Omental fat pad (tissue), 4 donors: ENCODE results near the gene IGFN1. TPM values are rescaled to one million over a fixed set of nuclear protein-coding genes. Genes with fewer than 3 reads are reported as not detected.

Experiments
- ATAC-seq: fragments of 150-250 bp; one replicate; pipeline ENCODE4 v1.9.1; 2016; ENCODE audit warnings: mild to moderate bottlenecking, moderate library complexity; ENCODE audit not compliant: low FRiP score
- DNase-seq: peaks from one replicate; pipeline ENCODE4 v3.0.0-alpha.2; 2019; ENCODE audit warnings: low spot score
- total RNA-seq, 4 donors: library from RNA; depleted of rRNA; stranded (reverse); fragments of >200 nt; gene quantifications; one replicate each; pipeline ENCODE4 v1.1.0, GENCODE V29; 2016
- TF ChIP-seq, protein P1 (sequence below), 3 donors: fragments of 450-650 bp; IDR thresholded peaks; one replicate each; pipeline ENCODE4 v1.5.1; 2016 to 2017; ENCODE audit warnings: antibody characterized with exemption in 3 of 3, mild to moderate bottlenecking in 3 of 3, moderate library complexity in 2 of 3

IGFN1 gene
- total RNA-seq, 4 donors from 2014 or later, result 0.12 TPM; not detected in 3

DNA sequence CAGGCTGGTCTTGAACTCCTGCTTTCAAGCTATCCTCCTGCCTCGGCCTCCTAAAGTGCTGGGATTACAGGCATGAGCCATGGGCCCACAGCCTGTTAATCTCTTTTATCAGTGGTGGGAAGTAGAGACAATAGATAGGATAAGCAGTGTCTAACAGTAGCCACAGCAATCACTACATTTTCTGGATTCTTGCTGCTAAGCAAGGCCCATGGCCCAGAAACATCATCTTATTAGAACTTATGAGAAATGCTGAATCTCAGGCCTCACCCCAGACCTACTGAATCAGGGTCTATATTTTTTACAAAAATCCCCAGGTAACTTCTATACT lies 29.7 kb downstream of the IGFN1 start:
- DNase-seq, result no peak

DNA sequence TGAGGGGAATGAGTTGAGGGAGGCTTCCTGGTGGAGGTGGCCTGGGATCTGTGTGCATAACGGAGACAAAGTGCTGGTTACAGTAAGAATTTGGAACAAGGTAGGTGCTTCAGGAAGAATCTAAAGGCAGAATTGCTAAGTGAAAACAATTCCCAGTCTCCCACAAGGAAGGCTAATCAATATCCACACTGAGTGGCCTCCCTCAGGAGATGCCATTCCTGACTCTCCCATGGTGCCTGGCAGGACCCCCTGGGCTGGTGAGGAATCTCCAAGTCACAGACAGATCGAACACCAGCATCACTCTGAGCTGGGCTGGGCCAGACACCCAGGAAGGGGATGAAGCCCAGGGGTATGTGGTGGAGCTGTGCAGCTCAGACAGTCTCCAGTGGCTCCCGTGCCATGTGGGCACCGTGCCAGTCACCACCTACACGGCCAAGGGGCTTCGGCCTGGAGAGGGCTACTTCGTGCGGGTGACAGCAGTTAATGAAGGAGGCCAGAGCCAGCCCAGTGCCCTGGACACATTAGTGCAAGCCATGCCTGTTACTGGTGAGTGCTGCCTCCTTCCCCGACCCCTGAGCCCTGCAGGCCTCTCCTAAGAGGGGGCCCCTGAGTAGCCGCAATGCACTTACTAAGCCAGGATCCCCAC lies 30.7 kb downstream of the IGFN1 start:
- DNase-seq (no peak), ATAC-seq (no peak)
- TF ChIP-seq, protein P1, sequence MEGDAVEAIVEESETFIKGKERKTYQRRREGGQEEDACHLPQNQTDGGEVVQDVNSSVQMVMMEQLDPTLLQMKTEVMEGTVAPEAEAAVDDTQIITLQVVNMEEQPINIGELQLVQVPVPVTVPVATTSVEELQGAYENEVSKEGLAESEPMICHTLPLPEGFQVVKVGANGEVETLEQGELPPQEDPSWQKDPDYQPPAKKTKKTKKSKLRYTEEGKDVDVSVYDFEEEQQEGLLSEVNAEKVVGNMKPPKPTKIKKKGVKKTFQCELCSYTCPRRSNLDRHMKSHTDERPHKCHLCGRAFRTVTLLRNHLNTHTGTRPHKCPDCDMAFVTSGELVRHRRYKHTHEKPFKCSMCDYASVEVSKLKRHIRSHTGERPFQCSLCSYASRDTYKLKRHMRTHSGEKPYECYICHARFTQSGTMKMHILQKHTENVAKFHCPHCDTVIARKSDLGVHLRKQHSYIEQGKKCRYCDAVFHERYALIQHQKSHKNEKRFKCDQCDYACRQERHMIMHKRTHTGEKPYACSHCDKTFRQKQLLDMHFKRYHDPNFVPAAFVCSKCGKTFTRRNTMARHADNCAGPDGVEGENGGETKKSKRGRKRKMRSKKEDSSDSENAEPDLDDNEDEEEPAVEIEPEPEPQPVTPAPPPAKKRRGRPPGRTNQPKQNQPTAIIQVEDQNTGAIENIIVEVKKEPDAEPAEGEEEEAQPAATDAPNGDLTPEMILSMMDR (IDR thresholded peaks at IDR 0.05), result no peak

More for the DNA sequence above, 29.7 kb downstream of the IGFN1 start:
- no peak for ATAC-seq
- TF ChIP-seq, protein P1 (IDR thresholded peaks at IDR 0.05), result no peak

DNA sequence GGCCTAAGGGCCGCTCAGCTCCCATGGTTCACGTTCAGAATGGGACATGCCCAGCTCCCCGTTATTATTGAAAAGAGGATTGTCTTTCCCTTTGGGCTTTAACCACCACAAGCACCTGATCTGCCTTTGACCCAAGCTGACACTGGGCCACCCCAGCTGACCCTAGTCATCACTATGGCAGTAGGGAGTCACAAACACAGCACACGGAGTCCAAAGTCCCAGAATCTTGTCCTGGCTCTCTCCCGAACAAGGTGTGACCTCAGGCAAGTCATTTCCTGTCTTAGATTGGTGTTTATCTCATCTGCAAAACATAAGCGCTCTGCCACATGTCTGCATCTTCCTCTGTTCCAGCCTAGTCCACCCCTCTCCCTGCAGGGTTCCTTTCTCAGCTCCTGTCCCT lies 31.5 kb downstream of the IGFN1 start:
- ATAC-seq (no peak), DNase-seq (no peak)
- TF ChIP-seq, protein P1 (IDR thresholded peaks at IDR 0.05), result no peak

DNA sequence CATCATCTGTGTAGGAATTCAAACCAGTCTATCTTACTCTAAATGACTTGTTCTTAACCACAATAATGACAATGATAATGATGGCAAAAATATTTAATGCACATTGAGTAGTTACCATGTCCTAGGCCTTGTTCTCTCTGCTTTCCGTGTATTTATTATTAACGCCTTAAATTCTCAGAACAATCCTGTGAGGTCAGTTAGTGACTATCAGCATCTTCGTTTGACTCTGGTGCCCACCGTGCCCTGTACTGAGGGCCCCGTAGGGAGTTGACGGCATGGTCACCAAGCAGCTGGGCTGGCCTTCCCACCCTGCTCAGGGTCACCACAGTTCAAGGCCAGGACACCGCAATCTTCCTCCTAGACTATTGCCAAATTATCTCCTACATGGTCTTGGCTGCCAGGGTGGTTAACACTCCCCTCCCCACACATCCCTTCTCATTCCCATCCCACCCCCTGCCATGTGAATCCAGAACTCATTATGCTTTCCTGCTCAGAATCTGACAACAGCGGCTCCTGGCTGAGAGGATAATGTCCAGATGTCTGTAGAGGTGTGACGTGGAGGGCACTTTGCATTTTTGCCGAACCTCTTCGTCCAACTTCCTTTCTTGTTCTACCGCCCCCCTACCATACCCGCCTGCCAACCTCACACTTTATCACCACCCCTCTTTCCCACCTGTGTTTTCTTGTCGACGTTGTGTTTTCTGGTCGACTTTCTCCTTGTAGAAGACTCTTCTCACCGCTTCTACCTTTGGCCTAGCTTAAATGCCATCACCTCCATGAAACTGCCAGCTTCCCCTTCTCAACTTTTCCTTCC lies 33.4 kb downstream of the IGFN1 start:
- TF ChIP-seq, protein P1 (IDR thresholded peaks at IDR 0.05), result no peak
- ATAC-seq (no peak), DNase-seq (no peak)

DNA sequence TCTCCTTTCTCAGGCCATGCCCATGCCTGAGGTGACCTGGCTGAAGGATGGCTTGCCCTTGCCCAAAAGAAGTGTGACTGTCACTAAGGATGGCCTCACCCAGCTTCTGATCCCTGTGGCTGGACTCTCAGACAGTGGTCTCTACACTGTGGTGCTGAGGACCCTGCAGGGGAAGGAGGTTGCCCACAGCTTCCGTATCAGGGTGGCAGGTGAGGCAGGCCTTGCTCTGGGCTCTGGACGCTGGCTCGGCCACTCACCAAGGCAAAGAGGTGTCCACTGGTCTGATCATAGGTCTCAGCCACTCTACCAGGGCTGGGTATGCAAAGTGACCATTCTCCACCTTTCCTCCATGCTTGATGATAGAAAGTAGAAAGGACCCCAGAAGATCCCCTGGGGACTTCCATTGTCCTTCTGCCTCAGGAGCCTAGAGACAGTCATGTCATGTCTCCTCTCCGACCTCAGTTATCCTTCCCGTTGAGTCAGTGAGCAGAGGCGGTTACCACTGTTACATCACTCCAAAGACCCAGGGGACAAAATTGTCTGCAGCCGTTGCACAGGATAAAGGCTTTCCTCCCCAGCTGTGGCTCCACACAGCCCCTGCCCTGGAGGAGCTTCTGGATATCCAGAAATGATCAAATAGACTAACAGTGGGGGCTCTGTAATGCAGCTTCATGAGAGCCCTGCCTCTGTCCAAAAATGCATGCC lies 34.2 kb downstream of the IGFN1 start:
- DNase-seq, result no peak
- no peak for ATAC-seq
- TF ChIP-seq, protein P1 (IDR thresholded peaks at IDR 0.05), result no peak

DNA sequence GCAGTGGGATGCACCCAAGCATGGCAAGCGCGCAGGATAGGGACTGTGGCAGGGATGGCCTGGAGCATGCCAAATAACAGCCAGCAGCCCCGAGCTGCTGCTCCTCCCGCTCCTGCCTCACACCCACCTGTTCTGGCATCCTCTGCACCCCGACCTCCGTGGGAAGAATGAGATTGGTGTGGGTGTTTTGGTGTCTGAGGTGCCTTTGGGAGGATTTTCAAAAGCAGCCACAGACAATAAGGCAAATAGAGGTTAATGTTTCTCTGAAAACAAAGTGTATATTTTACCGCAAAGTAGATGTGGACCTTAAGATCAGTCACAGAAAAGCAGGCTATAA lies 35.5 kb downstream of the IGFN1 start:
- DNase-seq, result no peak
- no peak for ATAC-seq
- TF ChIP-seq, protein P1 (IDR thresholded peaks at IDR 0.05), result no peak
